ENCODE data around the gene KRTAP10-7.
"Not testable (repeated sequence)": the region's sequence is repeated elsewhere in the genome, so short reads cannot be mapped to it uniquely, and the experiment has no call there.

Gene KRTAP10-7

GRCh38 chr21:44632067-44632466 lies 31.7 kb downstream of the KRTAP10-7 start:
- no peak for DNase-seq (ENCODE audit: low read depth in 3 of 3)

GRCh38 chr21:44636209-44637017 lies 36.0 kb downstream of the KRTAP10-7 start:
- DNase-seq (ENCODE audit: low read depth in 3 of 3) = no peak

DNA sequence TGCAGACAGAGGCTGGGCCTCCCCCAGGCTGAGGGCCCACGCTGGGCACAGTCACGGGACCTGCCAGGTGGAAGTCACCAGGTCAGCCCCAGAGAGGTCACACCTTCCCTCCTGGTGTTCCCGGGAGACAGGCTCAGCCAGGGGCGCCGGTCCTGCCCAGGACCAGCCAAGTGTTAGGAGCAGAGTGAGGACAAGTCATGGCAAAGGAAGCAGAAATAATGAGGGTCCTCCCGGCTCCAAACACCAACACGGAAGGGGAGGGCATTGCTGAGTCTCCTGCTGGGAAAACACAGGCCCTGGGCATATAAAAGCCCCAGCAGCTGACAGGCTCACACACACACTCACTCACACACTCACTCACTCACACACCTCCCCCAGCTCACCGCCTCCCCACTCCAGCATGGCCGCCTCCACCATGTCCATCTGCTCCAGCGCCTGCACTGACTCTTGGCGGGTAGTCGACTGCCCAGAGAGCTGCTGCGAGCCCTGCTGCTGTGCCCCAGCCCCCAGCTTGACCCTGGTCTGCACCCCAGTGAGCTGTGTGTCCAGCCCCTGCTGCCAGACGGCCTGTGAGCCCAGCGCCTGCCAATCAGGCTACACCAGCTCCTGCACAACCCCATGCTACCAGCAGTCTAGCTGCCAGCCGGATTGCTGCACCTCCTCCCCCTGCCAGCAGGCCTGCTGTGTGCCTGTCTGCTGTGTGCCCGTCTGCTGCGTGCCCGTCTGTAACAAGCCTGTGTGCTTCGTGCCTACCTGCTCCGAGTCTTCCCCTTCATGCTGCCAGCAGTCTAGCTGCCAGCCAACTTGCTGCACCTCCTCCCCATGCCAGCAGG lies 36.8 kb downstream of the KRTAP10-7 start, which contains the start of gene KRTAP10-10:
KRTAP10-10 (plus strand) TSS at position 339 of the 833 bp plus-strand sequence; CDS start at position 401, 62 bp downstream.
- DNase-seq (ENCODE audit: low read depth in 3 of 3) = no peak

DNA sequence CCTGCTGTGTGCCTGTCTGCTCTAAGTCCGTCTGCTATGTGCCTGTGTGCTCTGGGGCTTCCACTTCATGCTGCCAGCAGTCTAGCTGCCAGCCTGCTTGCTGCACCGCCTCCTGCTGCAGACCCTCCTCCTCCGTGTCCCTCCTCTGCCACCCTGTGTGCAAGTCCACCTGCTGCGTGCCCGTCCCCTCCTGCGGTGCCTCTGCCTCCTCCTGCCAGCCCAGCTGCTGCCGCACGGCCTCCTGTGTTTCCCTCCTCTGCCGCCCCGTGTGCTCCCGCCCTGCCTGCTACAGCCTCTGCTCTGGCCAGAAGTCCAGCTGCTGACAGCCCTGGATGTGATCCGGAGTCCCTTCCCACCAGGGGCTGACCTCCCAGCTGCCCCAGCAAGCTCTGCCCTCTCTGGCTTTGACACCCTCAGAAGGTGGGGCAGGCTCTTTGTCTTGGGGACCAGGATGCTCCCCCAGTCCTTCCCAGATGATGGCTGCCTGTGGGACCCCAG lies 37.5 kb downstream of the KRTAP10-7 start:
- not testable (repeated sequence) for DNase-seq (ENCODE audit: low read depth in 3 of 3)

GRCh38 chr21:44638506-44639330 lies 38.3 kb downstream of the KRTAP10-7 start:
- not testable (repeated sequence) for DNase-seq (ENCODE audit: low read depth in 3 of 3)

DNA sequence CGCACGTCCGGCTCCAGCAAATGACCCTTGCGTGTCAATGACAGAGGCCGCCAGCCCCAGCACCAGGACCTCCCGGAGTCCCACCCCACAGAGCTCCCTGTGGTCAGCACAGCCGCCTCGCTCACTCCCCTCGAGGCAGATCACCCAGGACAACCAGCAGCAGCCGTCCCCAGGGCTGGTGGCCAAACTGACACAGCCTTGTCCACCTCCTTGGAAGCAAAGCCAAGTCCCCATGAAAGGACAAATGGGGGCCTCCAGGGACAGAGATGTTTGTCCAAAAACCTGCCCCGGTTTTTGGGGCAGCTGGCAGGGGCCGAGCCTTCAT lies 38.9 kb downstream of the KRTAP10-7 start:
- DNase-seq (ENCODE audit: low read depth in 3 of 3) = no peak

GRCh38 chr21:44640761-44641160 lies 40.4 kb downstream of the KRTAP10-7 start:
- DNase-seq (ENCODE audit: low read depth in 3 of 3) = no peak

DNA sequence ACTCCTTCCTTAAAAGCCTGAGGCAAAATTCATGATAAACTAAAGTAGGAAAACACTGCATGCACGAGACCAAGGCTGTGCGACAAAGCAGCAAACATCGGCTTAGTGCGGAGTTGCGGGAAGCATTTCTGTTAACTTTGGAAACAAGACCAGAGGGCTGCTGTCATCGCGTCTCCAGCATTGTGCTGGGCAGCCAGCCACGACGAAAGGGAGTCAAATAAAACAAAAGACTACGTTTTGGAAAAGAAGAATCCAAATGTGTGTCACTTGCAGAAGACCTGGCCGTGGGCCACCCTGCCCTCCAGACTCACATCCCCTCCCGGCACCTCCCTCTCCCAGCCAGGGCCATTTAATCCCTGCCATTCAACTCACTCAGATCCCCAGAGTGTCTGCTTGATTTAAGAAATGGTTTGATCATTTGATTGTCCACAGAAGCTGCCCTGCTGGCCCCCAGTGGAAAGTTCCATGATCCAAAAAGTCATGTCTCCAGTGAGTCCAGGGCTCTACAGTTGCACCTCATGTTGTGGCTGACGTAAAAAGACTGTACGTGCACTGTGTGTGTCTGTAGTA lies 43.4 kb downstream of the KRTAP10-7 start:
- no peak for DNase-seq (ENCODE audit: low read depth in 3 of 3)

- DNase-seq (ENCODE audit: low read depth in 3 of 3) = no peak
Observed at GRCh38 chr21:44644878-44645277, 44.5 kb downstream of the KRTAP10-7 start.

DNA sequence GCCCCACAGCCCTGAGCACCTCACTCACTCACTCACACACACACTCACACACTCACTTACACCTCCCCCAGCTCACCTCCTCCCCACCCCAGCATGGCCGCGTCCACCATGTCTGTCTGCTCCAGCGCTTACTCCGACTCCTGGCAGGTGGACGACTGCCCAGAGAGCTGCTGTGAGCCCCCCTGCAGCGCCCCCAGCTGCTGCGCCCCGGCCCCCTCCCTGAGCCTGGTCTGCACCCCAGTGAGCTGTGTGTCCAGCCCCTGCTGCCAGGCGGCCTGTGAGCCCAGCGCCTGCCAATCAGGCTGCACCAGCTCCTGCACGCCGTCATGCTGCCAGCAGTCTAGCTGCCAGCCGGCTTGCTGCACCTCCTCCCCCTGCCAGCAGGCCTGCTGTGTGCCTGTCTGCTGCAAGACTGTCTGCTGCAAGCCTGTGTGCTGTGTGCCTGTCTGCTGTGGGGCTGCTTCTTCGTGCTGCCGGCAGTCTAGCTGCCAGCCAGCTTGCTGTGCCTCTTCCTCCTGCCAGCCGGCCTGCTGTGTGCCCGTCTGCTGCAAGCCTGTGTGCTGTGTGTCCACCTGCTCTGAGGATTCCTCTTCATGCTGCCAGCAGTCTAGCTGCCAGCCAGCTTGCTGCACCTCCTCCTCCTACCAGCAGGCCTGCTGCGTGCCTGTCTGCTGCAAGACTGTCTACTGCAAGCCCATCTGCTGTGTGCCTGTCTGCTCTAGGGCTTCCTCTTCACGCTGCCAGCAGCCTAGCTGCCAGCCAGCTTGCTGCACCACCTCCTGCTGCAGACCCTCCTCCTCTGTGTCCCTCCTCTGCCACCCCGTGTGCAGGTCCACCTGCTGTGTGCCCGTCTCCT lies 46.2 kb downstream of the KRTAP10-7 start, which contains the start of gene KRTAP10-11:
KRTAP10-11 (plus strand) TSS at position 49 of the 856 bp plus-strand sequence; CDS start at position 94, 45 bp downstream.
- DNase-seq (ENCODE audit: low read depth in 3 of 3) = not testable (repeated sequence)

DNA sequence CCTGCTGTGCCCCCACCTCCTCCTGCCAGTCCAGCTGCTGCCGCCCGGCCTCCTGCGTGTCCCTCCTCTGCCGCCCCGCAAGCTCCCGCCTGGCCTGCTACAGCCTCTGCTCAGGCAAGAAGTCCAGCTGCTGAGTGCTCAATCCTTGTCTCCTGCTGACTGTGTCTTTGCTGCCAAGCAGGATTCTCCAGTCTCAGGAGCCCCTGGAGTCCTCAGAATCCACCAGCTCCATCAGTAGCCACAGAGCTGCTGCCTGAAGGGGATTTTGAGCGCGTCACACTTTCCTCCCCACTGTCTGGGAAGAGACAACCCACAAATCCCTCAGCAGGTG lies 46.8 kb downstream of the KRTAP10-7 start:
- DNase-seq (ENCODE audit: low read depth in 3 of 3) = no peak

GRCh38 chr21:44648557-44649311 lies 48.3 kb downstream of the KRTAP10-7 start:
- DNase-seq (ENCODE audit: low read depth in 3 of 3) = no peak

GRCh38 chr21:44649521-44650100 lies 49.2 kb downstream of the KRTAP10-7 start:
- DNase-seq (ENCODE audit: low read depth in 3 of 3) = no peak

GRCh38 chr21:44650265-44650972 lies 50.0 kb downstream of the KRTAP10-7 start:
- DNase-seq (ENCODE audit: low read depth in 3 of 3) = no peak

DNA sequence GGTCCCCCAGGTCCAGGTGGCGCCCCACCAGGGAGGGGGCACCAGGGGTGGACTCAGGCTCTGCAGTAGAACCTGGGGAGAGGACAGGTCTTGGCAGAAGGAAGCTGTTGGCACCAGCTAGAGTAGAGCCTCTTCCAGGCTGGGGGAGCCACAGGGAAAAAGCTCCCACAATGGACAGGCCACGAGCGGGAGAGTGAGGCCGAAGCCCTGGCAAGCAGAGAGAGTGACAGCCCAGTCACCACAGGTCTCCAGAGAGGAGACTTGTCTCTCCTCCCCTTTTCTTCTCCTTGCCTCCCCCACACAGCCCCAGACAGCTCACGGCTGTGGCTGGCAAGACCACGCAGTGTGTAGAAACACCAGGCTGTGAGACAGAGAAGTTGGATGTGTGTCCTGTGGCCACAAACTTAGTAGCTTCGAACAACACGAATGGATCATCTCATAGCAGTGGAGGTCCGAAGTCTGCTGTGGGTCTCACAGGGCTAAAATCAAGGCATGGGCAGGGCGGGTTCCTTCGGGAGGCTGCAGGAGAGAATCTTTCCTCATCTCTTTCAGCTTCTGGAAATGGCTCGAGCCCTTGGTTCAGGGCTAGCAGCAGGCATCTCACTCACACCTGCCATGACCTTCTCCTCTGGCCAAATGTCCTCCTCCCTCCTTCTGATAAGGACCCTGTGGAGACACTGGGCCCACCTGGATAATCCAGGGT lies 50.7 kb downstream of the KRTAP10-7 start:
- no peak for DNase-seq (ENCODE audit: low read depth in 3 of 3)
